HEK293T (cell line): ENCODE data around the gene P2RX2.

Experiments used
- FOXA1 ChIP-seq: fragments of 450-650 bp; IDR thresholded peaks from 2 replicates; pipeline ENCODE4 v1.6.1; 2016; ENCODE audit warnings: mild to moderate bottlenecking
- FOXM1 ChIP-seq: fragments of 450-650 bp; IDR thresholded peaks from 2 replicates; pipeline ENCODE4 v1.6.1; 2017; ENCODE audit warnings: mild to moderate bottlenecking, borderline replicate concordance
- NFRKB ChIP-seq: fragments of 450-650 bp; IDR thresholded peaks from 2 replicates; pipeline ENCODE4 v1.6.1; 2016; ENCODE audit warnings: mild to moderate bottlenecking, moderate library complexity
- SUZ12 ChIP-seq: fragments of 450-650 bp; IDR thresholded peaks from 2 replicates; pipeline ENCODE4 v1.6.1; 2016; ENCODE audit warnings: mild to moderate bottlenecking
- TARDBP ChIP-seq: fragments of 450-650 bp; IDR thresholded peaks from 2 replicates; pipeline ENCODE4 v1.6.1; 2016

- TF ChIP-seq SUZ12 (no peak), NFRKB (no peak), FOXM1 (no peak), TARDBP (no peak), FOXA1 (no peak)
These were observed 21.5 kb downstream of the P2RX2 start for GRCh38 chr12:132639956-132640520.
